OCI-LY7 (cell line): Measurements from ENCODE around the gene ZDHHC14. TPM values are rescaled to one million over a fixed set of nuclear protein-coding genes. Genes with fewer than 3 reads are reported as not detected.

Experiments
- BruUV-seq: library from RNA; stranded (reverse); fragments of 400-500 nt; replicated peaks from 2 replicates; lab custom pipeline; 2021; lab: Mats Ljungman, UMichigan
- CTCF ChIA-PET: fragments of 300-600 bp; sonication (Branson Sonifier 250); formaldehyde crosslinking; loops from one replicate; lab custom pipeline; 2022; ENCODE audit warnings: antibody characterized with exemption; ENCODE audit not compliant: unreplicated experiment; lab: Charles Lee
- POLR2A ChIA-PET: fragments of 300-600 bp; sonication (Branson Sonifier 250); formaldehyde crosslinking; loops from one replicate; lab custom pipeline; 2022; ENCODE audit warnings: antibody characterized with exemption; lab: Charles Lee
- DNase-seq: peaks from one replicate; pipeline ENCODE4 v3.0.0-alpha.2; 2015; ENCODE audit warnings: low spot score
- H2AFZ ChIP-seq: fragments of 200-600 bp; sonication (generic), shearing (Covaris generic); 2 replicates; pipeline ENCODE4 v1.6.1; 2014; ENCODE audit warnings: mild to moderate bottlenecking, antibody characterized with exemption, low read length, moderate library complexity
- H3K27ac ChIP-seq: fragments of 200-600 bp; sonication (generic); 2 replicates; pipeline ENCODE4 v1.5.1; 2014; ENCODE audit warnings: mixed run types, low read depth, mild to moderate bottlenecking, moderate library complexity, low read length, inconsistent platforms; ENCODE audit not compliant: poor library complexity, severe bottlenecking
- H3K36me3 ChIP-seq: fragments of 200-600 bp; sonication (generic); 2 replicates; pipeline ENCODE4 v1.6.1; 2014; ENCODE audit warnings: mild to moderate bottlenecking, antibody characterized with exemption, low read length, moderate library complexity, mixed read lengths; ENCODE audit not compliant: insufficient read depth
- H3K4me1 ChIP-seq: fragments of 200-600 bp; sonication (generic); 2 replicates; pipeline ENCODE4 v1.5.1; 2014; ENCODE audit warnings: mild to moderate bottlenecking, low read length; ENCODE audit not compliant: insufficient read depth, poor library complexity, severe bottlenecking
- H3K4me2 ChIP-seq: fragments of 200-600 bp; sonication (generic); 2 replicates; pipeline ENCODE4 v1.6.1; 2014; ENCODE audit warnings: mild to moderate bottlenecking, low read length
- H3K4me3 ChIP-seq: fragments of 200-600 bp; sonication (generic); 2 replicates; pipeline ENCODE4 v1.5.1; 2014; ENCODE audit warnings: mild to moderate bottlenecking, low read depth, low read length; ENCODE audit not compliant: poor library complexity, severe bottlenecking
- H3K79me2 ChIP-seq: fragments of 200-600 bp; sonication (generic); 2 replicates; pipeline ENCODE4 v1.6.1; 2016; ENCODE audit warnings: low read depth, mild to moderate bottlenecking, low read length, moderate library complexity, mixed read lengths; ENCODE audit not compliant: insufficient read depth
- H3K9me2 ChIP-seq: fragments of 200-600 bp; sonication (generic); 2 replicates; pipeline ENCODE4 v1.6.1; 2016; ENCODE audit warnings: mild to moderate bottlenecking, low read length, mixed read lengths; ENCODE audit not compliant: insufficient read depth
- H3K9me3 ChIP-seq: fragments of 200-600 bp; sonication (generic); 2 replicates; pipeline ENCODE4 v1.6.1; 2014; ENCODE audit warnings: mild to moderate bottlenecking, mixed run types, low read length, mixed read lengths
- H4K20me1 ChIP-seq: fragments of 200-600 bp; sonication (generic); 2 replicates; pipeline ENCODE4 v1.6.1; 2014; ENCODE audit warnings: mild to moderate bottlenecking, antibody characterized with exemption, low read length, moderate library complexity, mixed read lengths; ENCODE audit not compliant: insufficient read depth
- CTCF ChIP-seq: fragments of 200-600 bp; sonication (generic); conservative IDR thresholded peaks from 2 replicates; pipeline ENCODE4 v1.5.1; 2014; ENCODE audit warnings: mild to moderate bottlenecking, antibody characterized with exemption, low read length, moderate library complexity, mixed read lengths
- EZH2phosphoT487 ChIP-seq: fragments of 200-600 bp; sonication (generic); IDR thresholded peaks from 2 replicates; pipeline ENCODE4 v1.6.1; 2018; ENCODE audit warnings: low read depth, borderline replicate concordance, mild to moderate bottlenecking, mixed run types, antibody characterized with exemption, low read length, moderate library complexity, mixed read lengths
- intact Hi-C: fragments of 100-400 bp; cut with micrococcal nuclease; formaldehyde crosslinking; loops from one replicate; pipeline ENCODE4 v1.10.0; 2022; ENCODE audit not compliant: unreplicated experiment
- microRNA-seq: library from miRNA; unstranded; fragments of <30 nt; microRNA quantifications from one replicate; pipeline ENCODE4 v1.2.0, GENCODE V29; 2022; ENCODE audit warnings: borderline replicate concordance
- small RNA-seq: library from RNA; depleted of rRNA; stranded (forward); fragments of <200 nt; gene quantifications from one replicate; pipeline ENCODE3, GENCODE V24; 2014
- total RNA-seq, 2 experiments: library from RNA; depleted of rRNA in 1 of 2; stranded (reverse); fragments of >200 nt in 1 of 2; shearing (Covaris generic) in 1 of 2; gene quantifications; 2 replicates each; pipeline ENCODE4 v1.2.3, GENCODE V29; 2014 to 2022

The ZDHHC14 gene
- total RNA-seq, 2 experiments from 2014 or later = 0.69 to 3.0 TPM

GRCh38 chr6:157726892-157727628, 346.1 kb downstream of the ZDHHC14 start:
- no peaks in the 10 kb centered on the region for H3K9me3 ChIP-seq
- intact Hi-C loops = no loop called here
- DNase-seq = no peak
- no peak overlapping the region for H3K27ac ChIP-seq
- H3K4me2 ChIP-seq = no peak overlapping the region
- no peaks in the 10 kb centered on the region for H3K79me2 ChIP-seq
- no peaks in the 10 kb centered on the region for H4K20me1 ChIP-seq
- ChIA-PET CTCF (no interaction called here), POLR2A (no interaction called here)
- H3K4me1 ChIP-seq = no peaks in the 10 kb centered on the region
- no peak for TF ChIP-seq CTCF
- no peak for TF ChIP-seq EZH2phosphoT487
- no peak overlapping the region for H3K4me3 ChIP-seq
- H3K9me2 ChIP-seq = no peaks in the 10 kb centered on the region
- no peaks in the 10 kb centered on the region for H3K36me3 ChIP-seq
- no peak overlapping the region for H2AFZ ChIP-seq
- BruUV-seq = no TSS peak

Small RNA genes lying within 50 kb of the gene (microRNA-seq; reads per million reads assigned to microRNA genes)
- gene MIR3692 = not detected

Small RNA genes lying within 50 kb of the gene (small RNA-seq; reads per million reads assigned to genes)
- gene MIR3692 = not detected

Other genes starting within 250 kb of the ZDHHC14 start
- 4.5 and 8.2 TPM in 2 replicates for gene TMEM242, start 57.7 kb upstream of the ZDHHC14 start, total RNA-seq (2014; rRNA removed; shearing (Covaris generic))
- gene TMEM242, start 57.7 kb upstream of the ZDHHC14 start, total RNA-seq (2022) = 9.2 and 10.4 TPM in 2 replicates